CD14-positive monocyte (primary cell): ENCODE results near the gene TNFRSF19. TPM values are rescaled to one million over a fixed set of nuclear protein-coding genes. Genes with fewer than 3 reads are reported as not detected.

Experiments used
- DNase-seq, 3 donors: peaks; one replicate each; pipeline ENCODE4 v3.0.0-alpha.2; 2011 to 2022
- H2AFZ ChIP-seq: 2 replicates; pipeline ENCODE4 v1.6.0; 2012; ENCODE audit warnings: mild to moderate bottlenecking, low read depth, low read length, inconsistent platforms; ENCODE audit not compliant: insufficient read depth, poor library complexity, severe bottlenecking
- H3K27ac ChIP-seq, 2 donors: 1 replicate in 1 of 2; 2 replicates in 1 of 2; pipeline ENCODE4 v1.5.1; 2012 to 2013; ENCODE audit warnings: low read length in 2 of 2, control low read depth in 1 of 2, inconsistent platforms in 1 of 2, low read depth in 1 of 2, mild to moderate bottlenecking in 1 of 2
- H3K27me3 ChIP-seq, 2 donors: one replicate each; pipeline versions ENCODE4 v1.6.0 to v1.6.1; 2011 to 2013; ENCODE audit warnings: low read length in 2 of 2; ENCODE audit not compliant: control insufficient read depth in 2 of 2, insufficient read depth in 2 of 2
- H3K36me3 ChIP-seq, 2 donors: replicated peaks in 1 of 2; 1 replicate in 1 of 2; 2 replicates in 1 of 2; pipeline versions ENCODE4 v1.5.1 to v1.6.1; 2012 to 2013; ENCODE audit warnings: low read length in 2 of 2, control low read depth in 1 of 2, inconsistent platforms in 1 of 2, mild to moderate bottlenecking in 1 of 2; ENCODE audit not compliant: insufficient read depth in 2 of 2, control insufficient read depth in 1 of 2
- H3K4me1 ChIP-seq, 2 donors: 1 replicate in 1 of 2; 2 replicates in 1 of 2; pipeline versions ENCODE4 v1.5.1 to v1.6.1; 2012 to 2013; ENCODE audit warnings: low read length in 2 of 2, control low read depth in 1 of 2, inconsistent platforms in 1 of 2, mild to moderate bottlenecking in 1 of 2, moderate library complexity in 1 of 2; ENCODE audit not compliant: insufficient read depth in 2 of 2, control insufficient read depth in 1 of 2
- H3K4me2 ChIP-seq: replicated peaks from 2 replicates; pipeline ENCODE3; 2012; ENCODE audit warnings: low read length, moderate library complexity, mild to moderate bottlenecking; ENCODE audit not compliant: poor library complexity, severe bottlenecking; ENCODE audit errors: extremely low read depth
- H3K4me3 ChIP-seq, 3 experiments: fragments of 200-600 bp in 1 of 3; sonication (generic) in 1 of 3; replicated peaks in 1 of 3; 1 replicate in 2 of 3; 2 replicates in 1 of 3; pipeline ENCODE4 v1.5.1; 2011 to 2013; ENCODE audit warnings: low read length in 3 of 3, mild to moderate bottlenecking in 3 of 3, control low read depth in 2 of 3, low read depth in 2 of 3, inconsistent platforms in 1 of 3, moderate library complexity in 1 of 3
- H3K79me2 ChIP-seq: 2 replicates; pipeline ENCODE4 v1.6.0; 2012; ENCODE audit warnings: mild to moderate bottlenecking, control low read depth, inconsistent platforms, low read length, moderate library complexity; ENCODE audit not compliant: insufficient read depth
- H3K9ac ChIP-seq: 2 replicates; pipeline ENCODE4 v1.6.0; 2017; ENCODE audit warnings: low read length, mild to moderate bottlenecking; ENCODE audit not compliant: insufficient read depth, poor library complexity, severe bottlenecking
- H3K9me3 ChIP-seq, 2 donors: replicated peaks in 1 of 2; 1 replicate in 1 of 2; 2 replicates in 1 of 2; pipeline versions ENCODE4 v1.5.1 to v1.6.1; 2012 to 2013; ENCODE audit warnings: low read length in 2 of 2, control low read depth in 1 of 2; ENCODE audit not compliant: control insufficient read depth in 1 of 2, insufficient read depth in 1 of 2
- H4K20me1 ChIP-seq: 2 replicates; pipeline ENCODE4 v1.6.0; 2012; ENCODE audit warnings: mild to moderate bottlenecking, low read length, control low read depth, moderate library complexity; ENCODE audit not compliant: insufficient read depth
- H3K27ac Mint-ChIP-seq, 7 donors: one replicate each; pipeline ENCODE4 v1.8.0; 2020; ENCODE audit warnings: mild to moderate bottlenecking in 7 of 7, mixed read lengths in 7 of 7, moderate library complexity in 6 of 7, inconsistent platforms in 2 of 7
- H3K27me3 Mint-ChIP-seq, 3 donors: one replicate each; pipeline ENCODE4 v1.8.0; 2021 to 2022; ENCODE audit warnings: low read depth in 3 of 3, mild to moderate bottlenecking in 3 of 3, mixed read lengths in 3 of 3, moderate library complexity in 3 of 3, inconsistent platforms in 1 of 3
- H3K36me3 Mint-ChIP-seq, 2 donors: one replicate each; pipeline ENCODE4 v1.8.0; 2020; ENCODE audit warnings: mixed read lengths in 2 of 2, inconsistent platforms in 1 of 2, mild to moderate bottlenecking in 1 of 2
- H3K4me1 Mint-ChIP-seq: one replicate; pipeline ENCODE4 v1.8.0; 2020; ENCODE audit warnings: mild to moderate bottlenecking, mixed read lengths
- H3K4me3 Mint-ChIP-seq, 2 donors: one replicate each; pipeline ENCODE4 v1.8.0; 2020; ENCODE audit warnings: mild to moderate bottlenecking in 2 of 2, mixed read lengths in 2 of 2, moderate library complexity in 1 of 2
- H3K9me3 Mint-ChIP-seq, 7 donors: one replicate each; pipeline ENCODE4 v1.8.0; 2020 to 2022; ENCODE audit warnings: mixed read lengths in 7 of 7, mild to moderate bottlenecking in 6 of 7, moderate library complexity in 6 of 7, inconsistent platforms in 2 of 7
- CTCF ChIP-seq: fragments of 200-600 bp; IDR thresholded peaks from one replicate; pipeline ENCODE4 v1.8.0; 2022; ENCODE audit warnings: antibody characterized with exemption, mild to moderate bottlenecking
- WGBS: methylation state at CpG from one replicate; pipeline ENCODE4 v1.1.5; 2013; ENCODE audit warnings: missing lambda C conversion rate; ENCODE audit not compliant: insufficient coverage; 5-methylcytosine and 5-hydroxymethylcytosine counted together
- intact Hi-C, 2 donors: fragments of 100-400 bp; cut with micrococcal nuclease; formaldehyde crosslinking; loops; one replicate each; pipeline versions ENCODE4 v1.15.0 to v1.15.1; 2023
- polyA plus RNA-seq, 3 donors: library from polyadenylated mRNA; depleted of rRNA in 1 of 3; unstranded in 2 of 3; stranded (reverse) in 1 of 3; fragments of 300-500 nt in 2 of 3; fragments of >200 nt in 1 of 3; fragmentation: Illumina TruSeq in 2 of 3; gene quantifications; 1 replicate in 2 of 3; 2 replicates in 1 of 3; pipeline ENCODE4 v1.2.3, GENCODE V29; 2012 to 2021

Gene TNFRSF19
- polyA plus RNA-seq, 3 donors = 0.11 TPM; not detected in 2

GRCh38 chr13:23680845-23681669 is 110.8 kb downstream of the TNFRSF19 start:
- Histone ChIP-seq H3K9ac (no peak overlapping the region), H3K79me2 (no peaks in the 10 kb centered on the region), H3K27me3 (no peaks in the 10 kb centered on the region), H3K36me3 (no peaks in the 10 kb centered on the region), H3K9me3 (peaks cover 12 to 17% of the 10 kb centered on the region in 2 donors), H4K20me1 (no peaks in the 10 kb centered on the region), H3K4me1 (no peaks in the 10 kb centered on the region), H2AFZ (no peak overlapping the region), H3K4me3 (no peak overlapping the region), H3K27ac (no peak overlapping the region), H3K4me2 (no peak overlapping the region)
- Mint-ChIP-seq H3K9me3 (peaks cover 1 to 31% (median 11%) of the 10 kb centered on the region in 7 donors), H3K27me3 (peaks cover 0 to 2% (median 0%) of the 10 kb centered on the region in 3 donors), H3K4me1 (no peaks in the 10 kb centered on the region), H3K27ac (no peak overlapping the region), H3K36me3 (no peaks in the 10 kb centered on the region), H3K4me3 (no peak overlapping the region)
- DNase-seq = no peak
- intact Hi-C loops = no loop called here
- no peak for TF ChIP-seq CTCF
- WGBS = 93% methylated on average over 5 of the region's 10 CpGs

GRCh38 chr13:23683084-23683483 is 112.9 kb downstream of the TNFRSF19 start:
- Histone ChIP-seq H3K4me2 (no peak overlapping the region), H3K27me3 (no peaks in the 10 kb centered on the region), H3K9ac (no peak overlapping the region), H3K4me3 (no peak overlapping the region), H3K36me3 (no peaks in the 10 kb centered on the region), H2AFZ (no peak overlapping the region), H3K9me3 (peaks cover 7 to 12% of the 10 kb centered on the region in 2 donors), H3K79me2 (no peaks in the 10 kb centered on the region), H4K20me1 (no peaks in the 10 kb centered on the region), H3K4me1 (no peaks in the 10 kb centered on the region), H3K27ac (no peak overlapping the region)
- intact Hi-C loops = no loop called here
- Mint-ChIP-seq H3K27ac (no peak overlapping the region), H3K4me1 (no peaks in the 10 kb centered on the region), H3K4me3 (no peak overlapping the region), H3K36me3 (no peaks in the 10 kb centered on the region), H3K9me3 (peaks cover 0 to 27% (median 10%) of the 10 kb centered on the region in 7 donors), H3K27me3 (peaks cover 0 to 2% (median 0%) of the 10 kb centered on the region in 3 donors)
- TF ChIP-seq CTCF = no peak
- 90% methylated on average over 3 of the region's 4 CpGs for WGBS
- no peak for DNase-seq
